WERI-Rb-1 (cell line): Measurements from ENCODE around the gene WAPL.

Experiments used
- DNase-seq: peaks from one replicate; pipeline ENCODE4 v3.0.0-alpha.2; 2020
- H3K27ac ChIP-seq: fragments of 250-450 bp; sonication (Bioruptor Pico); 2 replicates; pipeline ENCODE4 v1.5.1; 2020; ENCODE audit warnings: mild to moderate bottlenecking, moderate library complexity
- H3K27me3 ChIP-seq: fragments of 250-450 bp; sonication (Bioruptor Pico); 2 replicates; pipeline ENCODE4 v1.5.1; 2021; ENCODE audit warnings: mild to moderate bottlenecking, low read depth, moderate library complexity; ENCODE audit not compliant: insufficient read depth, severe bottlenecking
- H3K36me3 ChIP-seq: fragments of 250-450 bp; sonication (Bioruptor Pico); 2 replicates; pipeline ENCODE4 v1.5.1; 2020; ENCODE audit warnings: mild to moderate bottlenecking, moderate library complexity
- H3K4me3 ChIP-seq: 2 replicates; pipeline ENCODE4 v1.5.1; 2011; ENCODE audit warnings: low read depth, mild to moderate bottlenecking, control low read depth, low read length
- H3K9me3 ChIP-seq: fragments of 250-450 bp; sonication (Bioruptor Pico); 2 replicates; pipeline ENCODE4 v1.5.1; 2021; ENCODE audit warnings: mild to moderate bottlenecking, moderate library complexity; ENCODE audit not compliant: severe bottlenecking
- TF ChIP-seq, protein P1 (sequence below): IDR thresholded peaks from 2 replicates; pipeline ENCODE4 v1.5.1; 2011; ENCODE audit warnings: low read depth, mild to moderate bottlenecking, control low read depth, inconsistent platforms, low read length

The WAPL gene

GRCh38 chr10:86415583-86415982 is 106.0 kb downstream of the WAPL start:
- Histone ChIP-seq H3K27ac (no peak overlapping the region), H3K36me3 (no peaks in the 10 kb centered on the region), H3K4me3 (no peak overlapping the region), H3K9me3 (peaks cover 5% of the 10 kb centered on the region), H3K27me3 (no peaks in the 10 kb centered on the region)
- TF ChIP-seq, protein P1, sequence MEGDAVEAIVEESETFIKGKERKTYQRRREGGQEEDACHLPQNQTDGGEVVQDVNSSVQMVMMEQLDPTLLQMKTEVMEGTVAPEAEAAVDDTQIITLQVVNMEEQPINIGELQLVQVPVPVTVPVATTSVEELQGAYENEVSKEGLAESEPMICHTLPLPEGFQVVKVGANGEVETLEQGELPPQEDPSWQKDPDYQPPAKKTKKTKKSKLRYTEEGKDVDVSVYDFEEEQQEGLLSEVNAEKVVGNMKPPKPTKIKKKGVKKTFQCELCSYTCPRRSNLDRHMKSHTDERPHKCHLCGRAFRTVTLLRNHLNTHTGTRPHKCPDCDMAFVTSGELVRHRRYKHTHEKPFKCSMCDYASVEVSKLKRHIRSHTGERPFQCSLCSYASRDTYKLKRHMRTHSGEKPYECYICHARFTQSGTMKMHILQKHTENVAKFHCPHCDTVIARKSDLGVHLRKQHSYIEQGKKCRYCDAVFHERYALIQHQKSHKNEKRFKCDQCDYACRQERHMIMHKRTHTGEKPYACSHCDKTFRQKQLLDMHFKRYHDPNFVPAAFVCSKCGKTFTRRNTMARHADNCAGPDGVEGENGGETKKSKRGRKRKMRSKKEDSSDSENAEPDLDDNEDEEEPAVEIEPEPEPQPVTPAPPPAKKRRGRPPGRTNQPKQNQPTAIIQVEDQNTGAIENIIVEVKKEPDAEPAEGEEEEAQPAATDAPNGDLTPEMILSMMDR, result no peak
- no peak for DNase-seq

GRCh38 chr10:86415116-86415515 is 106.5 kb downstream of the WAPL start:
- H3K27ac ChIP-seq, result no peak overlapping the region
- H3K4me3 ChIP-seq, result no peak overlapping the region
- no peaks in the 10 kb centered on the region for H3K36me3 ChIP-seq
- no peak for DNase-seq
- peaks cover 6% of the 10 kb centered on the region for H3K9me3 ChIP-seq
- TF ChIP-seq, protein P1, result no peak
- no peaks in the 10 kb centered on the region for H3K27me3 ChIP-seq

- no peak overlapping the region for H3K4me3 ChIP-seq
- no peak for DNase-seq
- H3K27ac ChIP-seq, result no peak overlapping the region
Observed at GRCh38 chr10:86413046-86413728, 108.4 kb downstream of the WAPL start.

DNA sequence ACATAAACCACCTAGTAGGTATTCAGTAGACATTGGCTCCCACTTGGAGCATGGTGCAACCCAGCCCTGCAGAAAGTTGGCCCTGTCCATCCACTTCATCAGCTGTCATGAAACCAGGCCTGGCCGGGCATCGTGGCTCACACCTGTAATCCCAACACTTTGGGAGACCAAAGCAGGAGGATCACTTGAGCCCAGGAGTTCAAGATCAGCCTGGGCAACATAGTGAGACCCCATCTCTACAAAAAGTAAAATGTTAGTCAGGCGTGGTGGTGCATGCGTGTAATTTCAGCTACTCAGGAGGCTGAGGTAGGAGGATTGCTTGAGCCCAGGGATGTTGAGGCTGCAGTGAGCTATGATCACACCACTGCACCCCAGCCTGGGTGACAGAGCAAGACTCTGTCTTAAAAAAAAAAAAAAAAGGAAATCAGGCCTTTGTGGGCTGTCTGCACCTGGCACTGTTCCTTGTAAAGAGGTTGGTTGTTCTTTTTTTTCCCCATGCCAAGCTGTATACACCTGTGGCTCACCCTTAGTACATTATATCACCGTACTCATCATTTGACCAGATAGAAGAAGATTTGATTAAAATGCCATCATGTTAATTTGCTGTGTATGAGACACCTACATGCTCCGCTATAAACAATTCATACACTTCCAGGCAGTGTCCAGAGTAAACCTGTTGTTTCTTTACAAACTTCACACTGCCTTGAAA is 109.6 kb downstream of the WAPL start:
- Histone ChIP-seq H3K36me3 (no peaks in the 10 kb centered on the region), H3K27ac (no peak overlapping the region), H3K4me3 (no peak overlapping the region), H3K9me3 (peaks cover 6% of the 10 kb centered on the region), H3K27me3 (no peaks in the 10 kb centered on the region)
- DNase-seq, result no peak
- TF ChIP-seq, protein P1, result no peak

More at GRCh38 chr10:86413046-86413728, 108.4 kb downstream of the WAPL start:
- H3K9me3 ChIP-seq, result peaks cover 6% of the 10 kb centered on the region
- H3K36me3 ChIP-seq, result no peaks in the 10 kb centered on the region
- H3K27me3 ChIP-seq, result no peaks in the 10 kb centered on the region
- TF ChIP-seq, protein P1, result no peak

GRCh38 chr10:86411281-86411841 is 110.2 kb downstream of the WAPL start:
- no peak for DNase-seq
- no peaks in the 10 kb centered on the region for H3K36me3 ChIP-seq
- H3K27ac ChIP-seq, result no peak overlapping the region
- H3K9me3 ChIP-seq, result peaks cover 6% of the 10 kb centered on the region
- no peak overlapping the region for H3K4me3 ChIP-seq
- no peaks in the 10 kb centered on the region for H3K27me3 ChIP-seq
- TF ChIP-seq, protein P1, result no peak
